A549 (cell line): ENCODE data around the gene CCDC106. TPM values are rescaled to one million over a fixed set of nuclear protein-coding genes. Genes with fewer than 3 reads are reported as not detected.

Source experiments
- ATAC-seq, 2 experiments: fragments of 200-7000 bp in 1 of 2; fragments of >200 bp in 1 of 2; cut with Nextera tagmentation in 1 of 2; cut with Tn5 transposase in 1 of 2; 3 replicates each; pipeline versions ENCODE4 v1.8.0 to v1.9.1; 2018 to 2020; ENCODE audit warnings: mild to moderate bottlenecking in 1 of 2, moderate library complexity in 1 of 2
- CTCF ChIA-PET: fragments of 300-600 bp; sonication (Branson Sonifier 250); formaldehyde crosslinking; extraction: SDS; loops from one replicate; lab custom pipeline; 2021; ENCODE audit warnings: antibody characterized with exemption, inconsistent platforms; lab: Yijun Ruan, JAX
- POLR2A ChIA-PET: fragments of 350-600 bp; formaldehyde crosslinking; extraction: SDS; loops from one replicate; lab custom pipeline; 2021; ENCODE audit warnings: antibody characterized with exemption, inconsistent platforms; lab: Yijun Ruan, JAX
- DNase-seq, 2 experiments: peaks; one replicate each; pipeline versions ENCODE4 v3.0.0 to v3.0.0-alpha.2; 2011 to 2016; ENCODE audit warnings: low read depth in 1 of 2, low spot score in 1 of 2
- FAIRE-seq: peaks from 2 replicates; lab custom pipeline; 2011; peaks lifted over from hg19 to GRCh38; lab: Jason Lieb, UNC
- H3K27ac ChIP-seq, 2 experiments: fragments of >200 bp; sonication (Bioruptor Twin); formaldehyde crosslinking; 3 replicates each; pipeline ENCODE4 v1.5.1; 2016 to 2017
- H3K4me1 ChIP-seq: fragments of >200 bp; sonication (Bioruptor Twin); formaldehyde crosslinking; 3 replicates; pipeline ENCODE4 v1.6.1; 2016
- H3K4me2 ChIP-seq: fragments of >200 bp; sonication (Bioruptor Twin); formaldehyde crosslinking; 3 replicates; pipeline ENCODE4 v1.6.1; 2016
- H3K4me3 ChIP-seq: fragments of >200 bp; sonication (Bioruptor Twin); formaldehyde crosslinking; 3 replicates; pipeline ENCODE4 v1.5.1; 2016
- H3K9me3 ChIP-seq: fragments of >200 bp; sonication (Bioruptor Twin); formaldehyde crosslinking; 3 replicates; pipeline ENCODE4 v1.6.1; 2016
- BHLHE40 ChIP-seq: IDR thresholded peaks from 2 replicates; pipeline ENCODE4 v1.6.1; 2012; ENCODE audit warnings: low read depth, low read length, inconsistent platforms
- CEBPB ChIP-seq, 2 experiments: fragments of >200 bp in 1 of 2; sonication (Bioruptor Twin) in 1 of 2; formaldehyde crosslinking in 1 of 2; IDR thresholded peaks; 2 replicates each; pipeline ENCODE4 v1.6.1; 2012 to 2016
- CHD2 ChIP-seq: fragments of 150-350 bp; IDR thresholded peaks from 2 replicates; pipeline ENCODE4 v1.6.1; 2014; ENCODE audit warnings: low read length; ENCODE audit not compliant: partially characterized antibody
- EHF ChIP-seq: fragments of 250-450 bp; sonication (Bioruptor Pico); IDR thresholded peaks from 2 replicates; pipeline ENCODE4 v1.5.0; 2020; ENCODE audit warnings: mild to moderate bottlenecking
- EHMT2 ChIP-seq: fragments of 200-600 bp; sonication (generic); IDR thresholded peaks from 2 replicates; pipeline ENCODE4 v1.6.1; 2016; ENCODE audit warnings: antibody characterized with exemption, low read depth, mild to moderate bottlenecking, moderate library complexity
- FOSB ChIP-seq: fragments of 250-450 bp; sonication (Bioruptor Pico); IDR thresholded peaks from 2 replicates; pipeline ENCODE4 v1.5.0; 2020; ENCODE audit warnings: mild to moderate bottlenecking, moderate library complexity
- GATA3 ChIP-seq: IDR thresholded peaks from 2 replicates; pipeline ENCODE4 v1.6.1; 2012; ENCODE audit warnings: borderline replicate concordance
- HES2 ChIP-seq: fragments of >200 bp; sonication (Bioruptor Twin); formaldehyde crosslinking; IDR thresholded peaks from 2 replicates; pipeline ENCODE4 v1.6.1; 2016
- HMGXB4 ChIP-seq: fragments of 250-450 bp; sonication (Bioruptor Pico); IDR thresholded peaks from 2 replicates; pipeline ENCODE4 v1.5.0; 2021; ENCODE audit warnings: mild to moderate bottlenecking, moderate library complexity, borderline replicate concordance
- HOXA7 ChIP-seq: fragments of 250-450 bp; sonication (Bioruptor Pico); IDR thresholded peaks from 2 replicates; pipeline ENCODE4 v1.5.0; 2020; ENCODE audit warnings: mild to moderate bottlenecking, moderate library complexity
- JUN ChIP-seq, 2 experiments: fragments of >200 bp; sonication (Bioruptor Twin); formaldehyde crosslinking; IDR thresholded peaks; 2 replicates in 1 of 2; 3 replicates in 1 of 2; pipeline ENCODE4 v1.6.1; 2016 to 2017
- KDM1A ChIP-seq: fragments of 200-600 bp; sonication (generic); IDR thresholded peaks from 2 replicates; pipeline ENCODE4 v1.6.1; 2016; ENCODE audit warnings: low read depth, mild to moderate bottlenecking
- MAFK ChIP-seq: fragments of 450-650 bp; IDR thresholded peaks from 2 replicates; pipeline ENCODE4 v1.6.1; 2014; ENCODE audit not compliant: partially characterized antibody
- MAZ ChIP-seq: fragments of 150-350 bp; IDR thresholded peaks from 2 replicates; pipeline ENCODE4 v1.6.1; 2014; ENCODE audit warnings: antibody characterized with exemption, low read depth, low read length, borderline replicate concordance
- NR3C1 ChIP-seq: fragments of >200 bp; sonication (Bioruptor Twin); formaldehyde crosslinking; IDR thresholded peaks from 3 replicates; pipeline ENCODE4 v1.6.1; 2017
- POLR2AphosphoS2 ChIP-seq: conservative IDR thresholded peaks from 2 replicates; pipeline ENCODE4 v1.6.1; 2012; ENCODE audit warnings: low read length, improper control_type of control experiment, inconsistent platforms
- RAD21 ChIP-seq, 2 experiments: fragments of >200 bp in 1 of 2; sonication (Bioruptor Twin) in 1 of 2; formaldehyde crosslinking in 1 of 2; IDR thresholded peaks in 1 of 2; conservative IDR thresholded peaks in 1 of 2; 2 replicates in 1 of 2; 3 replicates in 1 of 2; pipeline ENCODE4 v1.6.1; 2012 to 2018; ENCODE audit warnings: inconsistent platforms in 1 of 2
- RARB ChIP-seq: fragments of 250-450 bp; sonication (Bioruptor Pico); IDR thresholded peaks from 2 replicates; pipeline ENCODE4 v1.8.0; 2021; ENCODE audit warnings: mild to moderate bottlenecking, moderate library complexity
- RCOR1 ChIP-seq: fragments of 150-350 bp; IDR thresholded peaks from 2 replicates; pipeline ENCODE4 v1.6.1; 2014; ENCODE audit warnings: antibody characterized with exemption, low read length, low read depth
- REST ChIP-seq: fragments of 200-600 bp; sonication (generic); IDR thresholded peaks from 2 replicates; pipeline ENCODE4 v1.6.1; 2016; ENCODE audit warnings: antibody characterized with exemption, mild to moderate bottlenecking, moderate library complexity
- RFX5 ChIP-seq: fragments of 450-650 bp; IDR thresholded peaks from 2 replicates; pipeline ENCODE4 v1.7.1; 2014; ENCODE audit warnings: antibody characterized with exemption, mild to moderate bottlenecking, moderate library complexity
- SREBF2 ChIP-seq: fragments of 450-650 bp; IDR thresholded peaks from 2 replicates; pipeline ENCODE4 v1.6.1; 2014; ENCODE audit warnings: mild to moderate bottlenecking, moderate library complexity
- TFCP2L1 ChIP-seq: fragments of 250-450 bp; sonication (Bioruptor Pico); IDR thresholded peaks from 2 replicates; pipeline ENCODE4 v1.5.0; 2021; ENCODE audit warnings: mild to moderate bottlenecking
- TP53 ChIP-seq: fragments of 250-450 bp; sonication (Bioruptor Pico); IDR thresholded peaks from 2 replicates; pipeline ENCODE4 v1.5.0; 2021; ENCODE audit warnings: mild to moderate bottlenecking, moderate library complexity
- USF2 ChIP-seq: fragments of 450-650 bp; IDR thresholded peaks from 2 replicates; pipeline ENCODE4 v1.6.1; 2014; ENCODE audit warnings: antibody characterized with exemption
- WGBS: methylation state at CpG from one replicate; pipeline ENCODE4 v1.1.6; 2017; ENCODE audit errors: missing lambda C conversion rate; 5-methylcytosine and 5-hydroxymethylcytosine counted together
- polyA plus RNA-seq, 4 experiments: library from polyadenylated mRNA; depleted of rRNA in 3 of 4; stranded (reverse); fragments of >200 nt; fragmentation: RNase III in 1 of 4; extraction: RNeasy Plus Mini Kit Qiagen cat#74134 plus additional on column Dnase treatment in 1 of 4; gene quantifications; 2 replicates in 3 of 4; 3 replicates in 1 of 4; pipeline ENCODE4 v1.2.3, GENCODE V29; 2011 to 2017

The CCDC106 gene
- polyA plus RNA-seq, 2 of the 4 experiments (the other 2 are of a cell fraction) = 5.2 to 17.6 TPM

GRCh38 chr19:55683449-55684261, 35.6 kb downstream of the CCDC106 start (continued):
- TF ChIP-seq HOXA7 (CRISPR knock-in tag) (no peak), SREBF2 (no peak), TFCP2L1 (CRISPR knock-in tag) (no peak), HES2 (no peak), HMGXB4 (no peak)

GRCh38 chr19:55684946-55685681, 37.1 kb downstream of the CCDC106 start:
- CTCF ChIA-PET = interaction anchor here (0.6 to 1.7 kb wide), 4 partner anchors 14 to 1974 kb away, joined by 3 to 6 read pairs (median 3); no protein-coding TSS in a partner anchor
- Histone ChIP-seq H3K9me3 (no peaks in the 10 kb centered on the region), H3K27ac (no peak overlapping the region), H3K4me2 (no peak overlapping the region), H3K4me1 (no peaks in the 10 kb centered on the region), H3K4me3 (no peak overlapping the region)
- no peak for FAIRE-seq
- no peak for DNase-seq
- WGBS = 97% methylated on average over 60 of the region's 60 CpGs
- POLR2A ChIA-PET = no interaction called here
- TF ChIP-seq CEBPB (IDR thresholded peaks at IDR 0.05) (no peak), RAD21 (conservative IDR thresholded peaks at IDR 0.05 in 1 of 2, IDR thresholded peaks at IDR 0.05 in 1 of 2) (no peak), EHMT2 (no peak), MAFK (no peak)
- ATAC-seq = no peak

- Histone ChIP-seq H3K27ac (no peak overlapping the region), H3K4me2 (no peak overlapping the region), H3K4me1 (no peaks in the 10 kb centered on the region), H3K4me3 (no peak overlapping the region), H3K9me3 (no peaks in the 10 kb centered on the region)
- ChIA-PET CTCF (interaction anchor here (0.6 kb wide), 1 partner anchor 1973 kb away, joined by 3 read pairs; no protein-coding TSS in a partner anchor), POLR2A (no interaction called here)
- TF ChIP-seq RFX5 = no peak
- TF ChIP-seq NR3C1 = no peak
- TF ChIP-seq MAZ = no peak
- no peak for TF ChIP-seq FOSB (CRISPR knock-in tag)
- no peak for TF ChIP-seq USF2
- no peak for TF ChIP-seq KDM1A
- TF ChIP-seq REST = no peak
- no peak for TF ChIP-seq CHD2
- no peak for TF ChIP-seq RARB
- TF ChIP-seq GATA3 = no peak
- TF ChIP-seq JUN (IDR thresholded peaks at IDR 0.05) = no peak
- no peak for TF ChIP-seq POLR2AphosphoS2
- TF ChIP-seq BHLHE40 = no peak
- TF ChIP-seq EHF (CRISPR knock-in tag) = no peak
- TF ChIP-seq RCOR1 = no peak
- no peak for TF ChIP-seq MAFK
- TF ChIP-seq TP53 (CRISPR knock-in tag) = no peak
- FAIRE-seq (no peak), DNase-seq (no peak), ATAC-seq (no peak)
- WGBS = 85% methylated on average over 4 of the region's 6 CpGs
Observed at GRCh38 chr19:55685776-55686175, 37.8 kb downstream of the CCDC106 start.
